Fibroblast of villous mesenchyme (primary cell): ENCODE measurements around the gene METTL25. TPM values are rescaled to one million over a fixed set of nuclear protein-coding genes. Genes with fewer than 3 reads are reported as not detected.

Experiments used
- DNase-seq: peaks from one replicate; pipeline ENCODE4 v3.0.0-alpha.2; 2010; ENCODE audit warnings: low read depth
- H3K4me3 ChIP-seq: 2 replicates; pipeline ENCODE4 v1.5.1; 2011; ENCODE audit warnings: low read depth, mild to moderate bottlenecking, low read length
- total RNA-seq: library from RNA; depleted of rRNA; stranded (reverse); fragments of >200 nt; gene quantifications from 2 replicates; pipeline ENCODE4 v1.2.3, GENCODE V29; 2012
- TF ChIP-seq, protein P1 (sequence below): IDR thresholded peaks from 2 replicates; pipeline ENCODE4 v1.5.1; 2012; ENCODE audit warnings: low read depth, mild to moderate bottlenecking, low read length; ENCODE audit not compliant: insufficient read depth

METTL25 gene
- total RNA-seq, 1 donor: 13.8 TPM

- H3K4me3 ChIP-seq: no peak overlapping the region
- TF ChIP-seq, protein P1, sequence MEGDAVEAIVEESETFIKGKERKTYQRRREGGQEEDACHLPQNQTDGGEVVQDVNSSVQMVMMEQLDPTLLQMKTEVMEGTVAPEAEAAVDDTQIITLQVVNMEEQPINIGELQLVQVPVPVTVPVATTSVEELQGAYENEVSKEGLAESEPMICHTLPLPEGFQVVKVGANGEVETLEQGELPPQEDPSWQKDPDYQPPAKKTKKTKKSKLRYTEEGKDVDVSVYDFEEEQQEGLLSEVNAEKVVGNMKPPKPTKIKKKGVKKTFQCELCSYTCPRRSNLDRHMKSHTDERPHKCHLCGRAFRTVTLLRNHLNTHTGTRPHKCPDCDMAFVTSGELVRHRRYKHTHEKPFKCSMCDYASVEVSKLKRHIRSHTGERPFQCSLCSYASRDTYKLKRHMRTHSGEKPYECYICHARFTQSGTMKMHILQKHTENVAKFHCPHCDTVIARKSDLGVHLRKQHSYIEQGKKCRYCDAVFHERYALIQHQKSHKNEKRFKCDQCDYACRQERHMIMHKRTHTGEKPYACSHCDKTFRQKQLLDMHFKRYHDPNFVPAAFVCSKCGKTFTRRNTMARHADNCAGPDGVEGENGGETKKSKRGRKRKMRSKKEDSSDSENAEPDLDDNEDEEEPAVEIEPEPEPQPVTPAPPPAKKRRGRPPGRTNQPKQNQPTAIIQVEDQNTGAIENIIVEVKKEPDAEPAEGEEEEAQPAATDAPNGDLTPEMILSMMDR: no peak
- DNase-seq: no peak
These were observed 42.5 kb downstream of the METTL25 start for GRCh38 chr12:82400819-82401218.

- TF ChIP-seq, protein P1: no peak
- no peak for DNase-seq
- no peak overlapping the region for H3K4me3 ChIP-seq
These were observed 48.3 kb downstream of the METTL25 start for GRCh38 chr12:82406651-82407050.

DNA sequence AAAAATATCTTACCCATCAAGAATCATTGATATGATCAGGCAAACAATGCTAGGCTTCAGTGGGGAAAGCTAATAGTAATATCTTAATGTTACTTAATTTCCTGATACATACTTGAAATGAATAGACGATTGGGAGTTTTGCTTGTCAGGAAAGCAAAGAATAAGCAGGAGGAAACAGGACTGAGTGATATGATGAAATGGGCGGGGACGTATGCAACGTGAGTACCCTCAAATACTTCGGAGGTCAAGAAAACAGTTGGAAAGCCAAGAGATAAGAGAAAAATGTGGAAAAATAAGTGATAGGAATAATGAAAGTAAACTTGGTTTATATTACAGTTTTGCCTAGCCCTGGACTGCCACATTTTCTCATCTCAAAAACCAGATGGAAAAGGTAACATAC, 49.2 kb downstream of the METTL25 start:
- TF ChIP-seq, protein P1: no peak
- H3K4me3 ChIP-seq: no peak overlapping the region
- DNase-seq: no peak

DNA sequence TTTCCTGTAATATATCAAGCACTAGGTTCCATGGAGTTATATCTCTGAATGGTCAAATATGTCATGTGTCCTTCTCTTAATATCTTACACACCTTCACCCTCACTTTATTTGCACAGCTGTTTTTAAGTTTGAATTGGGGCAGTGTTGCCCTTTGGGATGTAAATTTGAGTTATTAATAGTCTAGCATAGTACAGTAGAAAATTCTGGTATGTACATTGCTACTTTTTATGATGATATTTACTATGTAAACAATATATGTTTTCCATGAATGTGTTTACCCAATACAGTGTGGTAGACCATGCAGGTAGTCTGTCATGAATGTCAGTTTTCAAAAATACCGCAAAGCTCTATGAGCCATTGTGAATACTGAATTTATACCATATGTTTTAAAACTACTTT, 50.5 kb downstream of the METTL25 start:
- TF ChIP-seq, protein P1: no peak
- no peak overlapping the region for H3K4me3 ChIP-seq
- no peak for DNase-seq

GRCh38 chr12:82411546-82412230, 53.4 kb downstream of the METTL25 start:
- TF ChIP-seq, protein P1: no peak
- no peak overlapping the region for H3K4me3 ChIP-seq
- DNase-seq: no peak

DNA sequence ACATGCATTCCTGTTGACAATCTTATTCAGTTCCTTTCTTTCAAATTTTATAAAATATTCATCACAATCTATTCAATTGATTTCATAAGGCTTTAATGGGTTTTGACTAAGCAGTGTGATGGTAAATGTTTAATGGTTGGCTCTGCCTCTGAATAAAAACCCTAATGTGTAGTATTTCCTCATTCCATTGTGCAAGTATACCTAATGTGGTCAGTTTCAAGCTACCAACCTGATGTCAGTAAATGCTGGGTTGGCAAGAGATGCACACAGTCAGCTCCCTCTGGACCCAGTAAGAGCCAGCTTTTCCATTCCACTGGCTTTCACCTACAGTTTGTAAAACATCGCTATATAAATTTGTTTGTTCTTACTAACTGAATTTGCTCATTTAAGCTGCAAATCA, 53.9 kb downstream of the METTL25 start:
- H3K4me3 ChIP-seq: no peak overlapping the region
- TF ChIP-seq, protein P1: no peak
- no peak for DNase-seq

DNA sequence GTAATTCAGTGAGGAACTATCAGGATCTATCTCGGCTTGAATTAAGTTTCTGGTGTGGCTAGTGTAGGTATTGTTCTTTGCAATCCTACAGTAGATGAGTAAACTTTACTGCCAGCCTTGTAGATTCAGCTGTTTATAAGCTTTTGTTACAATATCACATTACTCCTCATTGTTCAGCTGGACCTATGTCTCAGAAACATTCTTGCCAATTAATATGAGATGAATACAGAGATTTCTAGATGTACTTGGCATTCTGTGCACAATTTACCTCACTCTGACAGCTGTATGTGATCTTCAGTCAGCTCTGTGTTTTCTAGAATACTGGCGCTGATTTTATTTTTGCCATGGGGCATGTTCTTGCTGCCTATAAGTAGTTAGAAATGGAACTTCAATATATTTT, 55.7 kb downstream of the METTL25 start:
- H3K4me3 ChIP-seq: no peak overlapping the region
- no peak for DNase-seq
- TF ChIP-seq, protein P1: no peak
